ENCODE data around the gene SLC35E1. TPM values are rescaled to one million over a fixed set of nuclear protein-coding genes. Genes with fewer than 3 reads are reported as not detected.

The SLC35E1 gene
- total and polyA plus RNA-seq, 2 of the 13 experiments (the other 11 are each of a cell fraction or from before 2014, with no cell fraction given) = 21.2 to 46.5 TPM

GRCh38 chr19:16542045-16542909, 29.9 kb downstream of the SLC35E1 start, which contains the start of gene CHERP (continued):
- peak; percentile 78; the same call in 1 of the 2 replicates for TF ChIP-seq BRF2 (CRISPR knock-in tag; IDR thresholded peaks at IDR 0.05)
- 0 out of 2 replicates have a peak, but pooled peaks have one; percentile 25 for TF ChIP-seq HINFP (CRISPR knock-in tag; IDR thresholded peaks at IDR 0.05; ENCODE audit: low read depth)
- peak; percentile 30; the same call in 1 of the 2 replicates for TF ChIP-seq ZNF609 (CRISPR knock-in tag; IDR thresholded peaks at IDR 0.05; ENCODE audit: borderline replicate concordance)
- 0 out of 2 replicates have a peak, but pooled peaks have one; percentile 76 for TF ChIP-seq ZNF510 (CRISPR knock-in tag; IDR thresholded peaks at IDR 0.05; ENCODE audit: low read depth)
- peak; percentile 71; the same call in 1 of the 2 replicates for TF ChIP-seq NR0B2 (CRISPR knock-in tag; IDR thresholded peaks at IDR 0.05)
- TF ChIP-seq DR1 (CRISPR knock-in tag; IDR thresholded peaks at IDR 0.05) = no peak; the same call in 1 of the 2 replicates
- TF ChIP-seq ONECUT2 (CRISPR knock-in tag; IDR thresholded peaks at IDR 0.05) = peak; percentile 77
- TF ChIP-seq IRF9 (CRISPR knock-in tag; IDR thresholded peaks at IDR 0.05; ENCODE audit: borderline replicate concordance) = no peak
- TF ChIP-seq TFE3 (CRISPR knock-in tag; IDR thresholded peaks at IDR 0.05) = no peak
- TF ChIP-seq ZNF512B (CRISPR knock-in tag; IDR thresholded peaks at IDR 0.05; ENCODE audit: borderline replicate concordance) = no peak
- no peak for TF ChIP-seq NFE2L2 (IDR thresholded peaks at IDR 0.05; ENCODE audit: low read length)
- peak; percentile 27; the same call in 1 of the 2 replicates for TF ChIP-seq RELA (CRISPR knock-in tag; IDR thresholded peaks at IDR 0.05)

Data from HepG2 (cell line).